ENCODE results near the gene SMIM13. TPM values are rescaled to one million over a fixed set of nuclear protein-coding genes. Genes with fewer than 3 reads are reported as not detected.

SMIM13 gene
- total RNA-seq (8.6 and 8.9 TPM in 2 replicates), polyA plus RNA-seq (9.6 and 13.6 TPM in 2 replicates)

- peak; percentile 98 to 99 for DNase-seq (ENCODE audit: low read depth in 1 of 2, low spot score in 1 of 2)
These were observed at the start of gene SMIM13 for GRCh38 chr6:11093626-11094410. TSS of gene SMIM13 (plus strand) at chr6:11093834. CDS start at chr6:11094314, 480 bp downstream.

DNA sequence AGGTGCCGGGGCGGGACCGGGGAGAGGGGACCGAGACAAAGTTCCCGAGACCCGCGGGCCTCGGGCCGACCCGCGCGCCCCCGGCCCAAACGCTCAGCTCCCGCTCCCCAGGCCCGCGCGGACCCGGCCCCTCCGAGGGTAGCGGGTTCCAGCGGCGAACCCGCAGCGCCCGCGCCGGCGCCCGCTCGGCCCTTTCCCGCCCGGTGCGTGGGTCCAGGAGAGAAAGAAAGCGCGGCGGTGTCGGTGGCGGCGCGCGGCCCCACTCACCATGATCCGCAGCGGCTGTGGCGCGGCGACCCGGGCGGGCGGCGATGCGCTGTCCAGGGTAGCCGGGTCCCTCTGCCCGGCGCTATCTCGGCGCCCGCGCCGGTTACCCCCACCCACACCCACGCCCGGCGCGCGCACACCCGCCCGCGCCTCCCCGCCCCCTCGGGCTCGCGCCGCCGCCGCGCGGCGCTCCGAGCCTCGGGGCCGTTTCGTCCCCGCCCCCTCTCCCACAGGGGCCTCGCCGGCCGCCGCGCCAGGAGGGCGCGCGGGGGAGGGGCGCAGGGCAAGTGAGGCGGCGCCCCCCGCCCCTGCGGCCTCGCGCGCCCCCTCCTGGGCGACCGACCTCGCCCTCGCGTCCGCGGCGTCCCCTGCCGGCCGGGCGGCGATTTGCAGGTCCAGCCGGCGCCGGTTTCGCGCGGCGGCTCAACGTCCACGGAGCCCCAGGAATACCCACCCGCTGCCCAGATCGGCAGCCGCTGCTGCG, 49.5 kb upstream of the SMIM13 start, which contains the start of gene ELOVL2:
Gene ELOVL2 (minus strand): TSS at position 345 of the 751 bp plus-strand sequence. CDS start 75 bp downstream, at position 270.
- H3K4me1 ChIP-seq (ENCODE audit: low read depth), result no peaks in the 10 kb centered on the region
- no peak within 1 kb of the TSS for H3K27ac ChIP-seq
- H3K9me3 ChIP-seq (ENCODE audit: low read depth), result no peaks in the 10 kb centered on the region
- H3K4me3 ChIP-seq, result peak within 1 kb of the TSS; percentile 71
- DNase-seq (ENCODE audit: low read depth in 1 of 2, low spot score in 1 of 2), result peak; percentile 69 to 83
- H3K27me3 ChIP-seq, result peaks cover 94% of the 10 kb centered on the region
- TF ChIP-seq, protein P1, sequence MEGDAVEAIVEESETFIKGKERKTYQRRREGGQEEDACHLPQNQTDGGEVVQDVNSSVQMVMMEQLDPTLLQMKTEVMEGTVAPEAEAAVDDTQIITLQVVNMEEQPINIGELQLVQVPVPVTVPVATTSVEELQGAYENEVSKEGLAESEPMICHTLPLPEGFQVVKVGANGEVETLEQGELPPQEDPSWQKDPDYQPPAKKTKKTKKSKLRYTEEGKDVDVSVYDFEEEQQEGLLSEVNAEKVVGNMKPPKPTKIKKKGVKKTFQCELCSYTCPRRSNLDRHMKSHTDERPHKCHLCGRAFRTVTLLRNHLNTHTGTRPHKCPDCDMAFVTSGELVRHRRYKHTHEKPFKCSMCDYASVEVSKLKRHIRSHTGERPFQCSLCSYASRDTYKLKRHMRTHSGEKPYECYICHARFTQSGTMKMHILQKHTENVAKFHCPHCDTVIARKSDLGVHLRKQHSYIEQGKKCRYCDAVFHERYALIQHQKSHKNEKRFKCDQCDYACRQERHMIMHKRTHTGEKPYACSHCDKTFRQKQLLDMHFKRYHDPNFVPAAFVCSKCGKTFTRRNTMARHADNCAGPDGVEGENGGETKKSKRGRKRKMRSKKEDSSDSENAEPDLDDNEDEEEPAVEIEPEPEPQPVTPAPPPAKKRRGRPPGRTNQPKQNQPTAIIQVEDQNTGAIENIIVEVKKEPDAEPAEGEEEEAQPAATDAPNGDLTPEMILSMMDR (IDR thresholded peaks at IDR 0.05; ENCODE audit: low read depth, low read length), result peak; percentile 69
- no peaks in the 10 kb centered on the region for H3K36me3 ChIP-seq

More at GRCh38 chr6:11093626-11094410, at the start of gene SMIM13:
- Histone ChIP-seq H3K4me1 (ENCODE audit: low read depth) (no peaks in the 10 kb centered on the region), H3K4me3 (peak within 1 kb of the TSS; percentile 94), H3K36me3 (no peaks in the 10 kb centered on the region), H3K9me3 (ENCODE audit: low read depth) (no peaks in the 10 kb centered on the region), H3K27ac (peak within 1 kb of the TSS; percentile 91), H3K27me3 (no peaks in the 10 kb centered on the region)
- TF ChIP-seq, protein P1 (IDR thresholded peaks at IDR 0.05; ENCODE audit: low read depth, low read length), result peak; percentile 27

DNA sequence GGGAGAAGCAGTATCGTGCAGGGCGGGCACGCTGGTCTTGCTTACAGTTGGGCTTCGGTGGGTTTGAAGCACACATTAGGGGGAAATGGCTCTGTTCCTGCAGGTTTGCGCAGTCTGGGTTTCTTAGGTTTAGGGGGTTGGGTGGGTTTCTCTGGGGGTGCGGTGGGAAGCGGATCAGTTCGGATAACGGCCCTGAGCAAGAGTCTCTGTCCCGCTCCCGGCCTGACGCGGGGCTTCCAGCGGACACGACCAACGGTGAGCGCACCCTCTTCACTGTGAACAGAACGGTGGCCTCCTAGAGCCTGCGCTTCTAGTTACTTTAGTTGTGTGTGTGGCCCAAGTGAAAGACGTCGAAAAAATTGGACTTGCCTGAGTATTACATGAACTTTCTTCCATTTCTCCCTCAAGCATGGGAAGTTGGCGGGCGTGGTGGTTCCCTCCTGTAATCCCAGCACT, 48.9 kb upstream of the SMIM13 start:
- Histone ChIP-seq H3K4me1 (ENCODE audit: low read depth) (no peaks in the 10 kb centered on the region), H3K27me3 (peaks cover 93% of the 10 kb centered on the region), H3K36me3 (no peaks in the 10 kb centered on the region), H3K27ac (no peak overlapping the region), H3K4me3 (peak overlapping the region; percentile 71), H3K9me3 (ENCODE audit: low read depth) (no peaks in the 10 kb centered on the region)
- no peak for DNase-seq (ENCODE audit: low read depth in 1 of 2, low spot score in 1 of 2)
- TF ChIP-seq, protein P1 (IDR thresholded peaks at IDR 0.05; ENCODE audit: low read depth, low read length), result no peak

DNA sequence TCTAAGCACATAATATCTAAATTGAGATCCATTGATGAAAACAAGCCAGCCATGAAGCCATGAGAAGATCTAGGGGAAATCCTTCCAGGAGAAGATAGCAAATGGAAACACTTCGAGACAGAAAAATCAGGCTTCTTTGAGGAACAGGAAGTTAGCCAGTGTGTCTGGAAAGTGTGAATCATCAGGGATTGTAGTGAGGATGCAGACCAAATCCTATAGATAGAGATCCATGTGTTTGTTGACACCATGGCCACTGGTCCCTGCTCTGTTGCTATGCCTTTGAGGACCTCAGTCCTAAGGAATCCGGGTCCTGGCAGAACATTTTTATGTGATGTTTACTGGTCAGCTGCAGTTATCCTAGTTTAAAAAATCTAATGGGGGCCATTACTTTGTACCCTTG, 42.9 kb upstream of the SMIM13 start:
- no peak overlapping the region for H3K27ac ChIP-seq
- H3K4me1 ChIP-seq (ENCODE audit: low read depth), result no peaks in the 10 kb centered on the region
- no peaks in the 10 kb centered on the region for H3K9me3 ChIP-seq (ENCODE audit: low read depth)
- H3K4me3 ChIP-seq, result no peak overlapping the region
- peak in 1 of 2 donors; percentile 72 for DNase-seq (ENCODE audit: low read depth in 1 of 2, low spot score in 1 of 2)
- peaks cover 35% of the 10 kb centered on the region for H3K27me3 ChIP-seq
- no peaks in the 10 kb centered on the region for H3K36me3 ChIP-seq
- TF ChIP-seq, protein P1 (IDR thresholded peaks at IDR 0.05; ENCODE audit: low read depth, low read length), result no peak

GRCh38 chr6:11053307-11053706, 40.3 kb upstream of the SMIM13 start:
- Histone ChIP-seq H3K4me1 (ENCODE audit: low read depth) (no peaks in the 10 kb centered on the region), H3K27ac (no peak overlapping the region), H3K9me3 (ENCODE audit: low read depth) (no peaks in the 10 kb centered on the region), H3K36me3 (no peaks in the 10 kb centered on the region), H3K27me3 (peaks cover 9% of the 10 kb centered on the region), H3K4me3 (no peak overlapping the region)
- TF ChIP-seq, protein P1 (IDR thresholded peaks at IDR 0.05; ENCODE audit: low read depth, low read length), result no peak
- DNase-seq (ENCODE audit: low read depth in 1 of 2, low spot score in 1 of 2), result no peak
